Left renal cortex interstitium (tissue), 4 donors: Measurements from ENCODE around the gene OR10H2. TPM values are rescaled to one million over a fixed set of nuclear protein-coding genes. Genes with fewer than 3 reads are reported as not detected.
"Not testable (repeated sequence)": the region's sequence is repeated elsewhere in the genome, so short reads cannot be mapped to it uniquely, and the experiment has no call there.

Experiments
- DNase-seq, 4 donors: peaks; one replicate each; pipeline ENCODE4 v3.0.0-alpha.2; 2013; ENCODE audit warnings: low read depth in 4 of 4, low spot score in 2 of 4, missing footprints in 1 of 4
- polyA plus RNA-seq, 4 donors: library from polyadenylated mRNA; unstranded; fragments of 120-200 nt; gene quantifications; one replicate each; pipeline ENCODE4 v1.2.1, GENCODE V29; 2013; ENCODE audit not compliant: insufficient read length in 4 of 4

The OR10H2 gene
- polyA plus RNA-seq, 4 donors, result not detected

DNA sequence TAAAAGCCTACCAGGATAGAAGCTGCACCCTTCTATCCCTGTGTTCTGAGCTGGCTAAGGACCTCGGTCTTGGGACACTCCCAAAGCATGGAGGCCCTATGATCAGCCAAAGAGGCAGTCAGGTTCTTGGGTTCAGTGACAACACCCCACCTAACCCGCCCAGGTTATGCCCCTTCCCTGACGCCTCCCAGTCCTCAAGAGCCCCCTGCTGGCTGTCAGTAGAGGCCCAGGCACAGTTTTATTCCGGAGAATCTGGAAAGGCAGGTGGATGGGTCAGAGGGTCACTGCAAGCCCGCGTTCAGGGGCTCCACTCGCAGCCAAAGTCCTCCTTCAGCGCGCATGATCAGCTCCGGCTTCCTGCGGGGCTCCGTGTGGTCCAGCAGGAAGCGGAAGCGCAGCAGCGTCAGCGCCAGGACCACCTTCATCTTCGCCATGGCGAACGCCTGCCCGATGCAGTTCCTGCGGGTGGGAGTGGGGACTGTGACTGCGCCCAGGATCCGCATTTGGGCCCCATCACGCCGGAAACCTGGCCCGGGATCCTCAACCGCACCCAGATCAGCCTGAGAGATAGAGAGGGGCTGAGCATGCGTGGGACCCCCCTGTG is 32.2 kb downstream of the OR10H2 start:
- no peak for DNase-seq

DNA sequence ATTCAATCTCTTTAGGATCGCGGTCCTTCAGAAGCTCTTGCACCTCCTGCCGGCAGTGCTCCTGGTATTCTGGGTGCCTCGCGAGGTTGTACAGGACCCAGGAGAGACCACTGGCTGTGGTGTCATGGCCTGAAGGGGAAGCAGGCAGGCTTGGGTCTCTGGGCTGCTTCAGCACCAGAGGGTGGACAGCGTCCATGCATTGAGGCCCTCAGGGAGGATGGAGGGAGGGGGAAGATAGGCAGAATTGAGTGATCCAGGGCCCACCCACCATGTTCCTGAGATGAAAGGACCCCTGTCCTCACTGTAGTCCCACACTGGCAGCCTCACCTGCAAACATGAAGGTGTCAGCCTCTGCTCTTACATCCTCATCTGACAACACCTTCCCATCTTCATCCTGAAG is 41.8 kb downstream of the OR10H2 start:
- DNase-seq, result no peak

DNA sequence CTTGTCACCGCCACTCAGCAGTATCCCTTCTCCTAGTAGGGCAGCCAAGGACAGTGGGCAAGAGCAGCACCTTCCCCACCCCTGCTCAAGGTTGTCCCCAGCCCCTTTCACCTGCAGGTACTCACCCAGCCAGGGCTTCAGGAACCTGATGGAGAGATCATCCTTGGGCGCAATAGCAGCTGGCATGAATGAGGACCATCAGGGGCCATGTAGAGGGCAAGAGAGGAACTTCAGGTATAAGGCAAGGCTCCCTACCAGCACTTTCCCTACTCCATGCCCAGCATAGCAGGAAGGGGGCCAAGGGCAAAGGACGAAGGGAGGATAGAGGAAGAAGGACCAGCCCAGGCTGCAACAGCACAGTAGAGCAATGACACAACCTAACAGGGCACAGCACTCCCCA is 46.3 kb downstream of the OR10H2 start:
- not testable (repeated sequence) for DNase-seq

DNA sequence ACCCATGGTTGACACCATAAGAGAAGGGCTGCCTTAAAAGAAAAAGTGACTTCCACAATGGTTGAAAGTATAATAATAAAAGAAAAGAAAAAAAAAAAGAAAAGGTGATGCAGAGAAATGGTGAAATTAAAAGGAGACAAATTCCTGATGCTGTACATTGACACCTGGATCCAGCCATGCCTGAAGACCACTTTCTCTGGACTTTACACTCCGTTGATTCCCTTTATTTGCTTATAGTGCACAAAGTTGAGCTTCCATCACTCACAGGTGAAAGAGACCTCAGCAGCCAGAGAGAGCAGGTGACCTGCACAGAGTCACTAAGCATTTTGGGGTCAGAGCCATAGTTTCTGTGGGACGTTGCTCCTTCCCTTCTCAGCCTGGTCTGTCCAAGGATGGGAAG is 47.4 kb downstream of the OR10H2 start:
- no peak for DNase-seq

DNA sequence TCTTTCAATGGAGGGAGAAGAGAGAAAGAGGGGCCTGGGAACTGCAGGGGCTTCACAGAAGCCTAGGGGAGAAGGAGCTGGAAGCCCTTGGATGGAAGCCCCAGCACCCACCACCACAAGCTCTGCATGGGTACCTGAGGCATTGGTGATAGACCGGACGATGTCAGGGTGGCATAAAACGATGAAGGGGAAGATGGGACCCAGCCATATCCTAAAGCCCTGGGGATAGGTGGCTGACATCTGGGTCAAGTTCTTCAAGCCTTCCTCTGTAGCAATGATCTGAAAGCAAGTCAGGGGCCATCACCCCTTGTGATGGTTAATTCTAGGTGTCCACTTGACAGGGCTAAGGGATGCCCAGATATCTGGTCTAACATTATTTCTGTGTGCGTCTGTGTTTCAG is 48.4 kb downstream of the OR10H2 start:
- no peak for DNase-seq

DNA sequence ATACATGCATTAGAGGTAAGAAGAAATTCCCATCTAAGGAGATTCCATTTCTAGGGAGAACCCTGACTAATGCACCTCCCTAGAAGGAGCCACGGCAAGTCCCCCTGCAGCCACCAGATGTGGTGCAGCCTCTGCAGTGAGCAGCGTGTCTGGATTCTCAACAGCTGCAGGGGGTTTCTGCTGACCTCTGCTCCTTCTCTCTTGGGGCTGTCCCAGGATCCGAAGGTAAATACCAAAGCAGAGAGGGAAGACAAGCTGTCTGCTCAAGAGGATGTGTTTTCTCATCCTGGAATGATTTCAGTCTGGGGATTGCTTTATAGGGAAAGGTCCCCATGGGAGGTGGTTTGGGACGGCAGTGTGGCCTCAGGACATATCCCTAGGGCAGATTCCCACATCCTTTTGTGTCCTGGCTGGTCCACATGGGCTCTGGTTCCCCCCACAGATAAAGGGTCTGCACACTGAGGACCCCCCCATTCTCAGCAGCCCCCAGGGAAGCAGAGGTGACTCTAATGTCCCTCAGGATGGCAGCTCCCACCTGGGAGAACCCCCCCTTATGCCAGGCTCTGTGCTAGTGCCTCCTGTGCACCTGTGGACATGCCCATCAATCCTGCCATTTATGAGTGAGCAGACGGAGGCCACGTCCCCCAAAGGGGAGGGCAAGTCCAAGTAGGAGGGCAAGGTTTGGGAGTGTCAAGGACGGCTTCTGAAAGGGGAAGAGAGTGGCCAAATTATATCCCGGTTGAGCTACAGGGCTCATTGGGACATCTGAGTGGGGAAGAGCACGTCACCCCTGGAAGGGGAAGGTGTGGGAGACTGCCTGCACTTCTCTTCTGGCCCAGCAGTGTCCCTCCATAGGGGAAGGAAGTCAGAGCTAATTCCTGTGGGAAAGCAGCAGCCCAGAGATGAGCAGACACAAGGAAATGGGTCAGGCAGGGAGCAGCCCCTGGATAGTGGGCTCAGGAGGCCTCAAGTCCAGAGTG is 49.5 kb downstream of the OR10H2 start:
- DNase-seq, result no peak

Other genes starting within 250 kb of the OR10H2 start
- gene PGLYRP2, start 248.5 kb upstream of the OR10H2 start, polyA plus RNA-seq, result under 1 TPM in 2 of 4 donors, not detected in 2; 0.05 to 0.11 TPM
- under 1 TPM; 0.16 to 0.62 (median 0.24) TPM for gene CYP4F22, start 219.5 kb upstream of the OR10H2 start, polyA plus RNA-seq
- under 1 TPM in 1 of 4 donors, not detected in 3; 0.08 TPM for gene CYP4F8, start 112.8 kb upstream of the OR10H2 start, polyA plus RNA-seq
- 1 to 10 TPM in 1 of 4 donors, under 1 TPM in 3; 0.16 to 1.3 (median 0.54) TPM for gene CYP4F3, start 87.1 kb upstream of the OR10H2 start, polyA plus RNA-seq
- 1 to 10 TPM in 1 of 4 donors, under 1 TPM in 3; 0.41 to 2.0 (median 0.67) TPM for gene CYP4F12, start 54.9 kb upstream of the OR10H2 start, polyA plus RNA-seq
- gene OR10H3, start 10.0 kb downstream of the OR10H2 start, polyA plus RNA-seq, result not detected
- under 1 TPM; 0.03 to 0.13 (median 0.08) TPM for gene OR10H5, start 59.6 kb downstream of the OR10H2 start, polyA plus RNA-seq
- gene OR10H1, start 87.6 kb downstream of the OR10H2 start, polyA plus RNA-seq, result under 1 TPM in 3 of 4 donors, not detected in 1; 0.04 to 0.11 (median 0.05) TPM
- gene CYP4F2, start 170.1 kb downstream of the OR10H2 start, polyA plus RNA-seq, result under 1 TPM; 0.13 to 0.42 (median 0.30) TPM
- gene CYP4F11, start 206.5 kb downstream of the OR10H2 start, polyA plus RNA-seq, result 1 to 10 TPM in 1 of 4 donors, under 1 TPM in 2, not detected in 1; 0.05 to 1.3 (median 0.64) TPM
- gene OR10H4, start 221.0 kb downstream of the OR10H2 start, polyA plus RNA-seq, result not detected